K562 (cell line): Measurements from ENCODE around the gene CHN1. TPM values are rescaled to one million over a fixed set of nuclear protein-coding genes. Genes with fewer than 3 reads are reported as not detected.

ENCODE experiments used
- ATAC-seq: fragments of 200-7000 bp; cut with Tn5 transposase; 3 replicates; pipeline ENCODE4 v1.9.1; 2020; ENCODE audit warnings: moderate library complexity
- BruUV-seq: library from RNA; stranded (reverse); fragments of 400-500 nt; replicated peaks from 2 replicates; lab custom pipeline; 2021; lab: Mats Ljungman, UMichigan
- CTCF ChIA-PET: fragments of 300-600 bp; formaldehyde crosslinking; extraction: SDS; loops from one replicate; lab custom pipeline; 2021; ENCODE audit warnings: low intra/inter-chr PET ratio; lab: Yijun Ruan, JAX
- POLR2A ChIA-PET: fragments of 300-600, 350-650 bp; sonication (Branson Sonifier 250); formaldehyde crosslinking; extraction: SDS; loops from one replicate; lab custom pipeline; 2021; ENCODE audit warnings: antibody characterized with exemption, inconsistent platforms; lab: Yijun Ruan, JAX
- DNase-seq, 4 experiments: peaks; one replicate each; pipeline versions ENCODE4 v3.0.0 to v3.0.0-alpha.2; 2011 to 2018; ENCODE audit warnings: low spot score in 3 of 4, mixed read lengths in 3 of 4; ENCODE audit errors: extremely low read depth in 1 of 4
- FAIRE-seq: peaks from 2 replicates; lab custom pipeline; 2011; peaks lifted over from hg19 to GRCh38; lab: Jason Lieb, UNC
- H2AFZ ChIP-seq: 2 replicates; pipeline ENCODE4 v1.6.0; 2011; ENCODE audit warnings: low read depth, low read length, control low read depth, inconsistent platforms
- H3K27ac ChIP-seq: fragments of 200-600 bp; 3 replicates; pipeline ENCODE4 v1.8.0; 2011; ENCODE audit warnings: low read depth, mild to moderate bottlenecking, control low read depth, inconsistent platforms, low read length, moderate library complexity, mixed read lengths; ENCODE audit errors: extremely low read depth
- H3K27me3 ChIP-seq, 2 experiments: fragments of 300-600 bp in 1 of 2; 2 replicates in 1 of 2; 3 replicates in 1 of 2; pipeline versions ENCODE4 v1.6.0 to v1.8.0; 2011; ENCODE audit warnings: inconsistent platforms in 2 of 2, low read length in 2 of 2, mild to moderate bottlenecking in 1 of 2, mixed read lengths in 1 of 2, moderate library complexity in 1 of 2; ENCODE audit not compliant: control insufficient read depth in 2 of 2, insufficient read depth in 2 of 2
- H3K36me3 ChIP-seq: fragments of 300-600 bp; 3 replicates; pipeline ENCODE4 v1.8.0; 2011; ENCODE audit warnings: mild to moderate bottlenecking, low read length, inconsistent platforms; ENCODE audit not compliant: control insufficient read depth, insufficient read depth
- H3K4me1 ChIP-seq, 2 experiments: fragments of 200-600 bp in 1 of 2; replicated peaks in 1 of 2; 2 replicates in 1 of 2; 3 replicates in 1 of 2; pipeline versions ENCODE4 v1.5.1 to v1.8.0; 2011; ENCODE audit warnings: inconsistent platforms in 2 of 2, low read length in 2 of 2, mild to moderate bottlenecking in 1 of 2, mixed read lengths in 1 of 2, moderate library complexity in 1 of 2; ENCODE audit not compliant: control insufficient read depth in 2 of 2, insufficient read depth in 2 of 2
- H3K4me2 ChIP-seq: 2 replicates; pipeline ENCODE4 v1.6.1; 2011; ENCODE audit warnings: low read length, control low read depth, inconsistent platforms, mixed read lengths; ENCODE audit not compliant: insufficient read depth
- H3K4me3 ChIP-seq: fragments of 200-600 bp; sonication (generic), shearing (Covaris generic); 2 replicates; pipeline ENCODE4 v1.5.1; 2016; ENCODE audit warnings: control low read depth, inconsistent platforms
- H3K79me2 ChIP-seq: fragments of 200-600 bp; 3 replicates; pipeline ENCODE4 v1.8.0; 2011; ENCODE audit warnings: low read length, inconsistent platforms; ENCODE audit not compliant: control insufficient read depth, insufficient read depth
- H3K9ac ChIP-seq, 2 experiments: 2 replicates each; pipeline versions ENCODE4 v1.6.0 to v1.6.1; 2011; ENCODE audit warnings: low read depth in 2 of 2, low read length in 2 of 2, control low read depth in 1 of 2, inconsistent platforms in 1 of 2, mild to moderate bottlenecking in 1 of 2, mixed read lengths in 1 of 2; ENCODE audit not compliant: insufficient read depth in 1 of 2
- H3K9me1 ChIP-seq: one replicate; pipeline ENCODE4 v1.6.0; 2011; ENCODE audit warnings: inconsistent platforms, mild to moderate bottlenecking, low read length, moderate library complexity; ENCODE audit not compliant: control insufficient read depth, insufficient read depth
- H3K9me3 ChIP-seq: replicated peaks from 2 replicates; pipeline ENCODE4 v1.5.1; 2011; ENCODE audit warnings: low read depth, low read length, inconsistent platforms; ENCODE audit not compliant: control insufficient read depth, insufficient read depth
- H4K20me1 ChIP-seq: replicated peaks from 2 replicates; pipeline ENCODE4 v1.6.1; 2011; ENCODE audit warnings: low read length, inconsistent platforms, mixed read lengths; ENCODE audit not compliant: control insufficient read depth, insufficient read depth
- CREBBP ChIP-seq: IDR thresholded peaks from one replicate; pipeline ENCODE4 v1.6.1; 2012; ENCODE audit warnings: low read depth, mild to moderate bottlenecking, control low read depth, inconsistent platforms, low read length
- MCM5 ChIP-seq: fragments of 450-650 bp; IDR thresholded peaks from 2 replicates; pipeline ENCODE4 v1.6.1; 2016; ENCODE audit warnings: low read depth
- PHF8 ChIP-seq: fragments of 200-600 bp; sonication (generic); IDR thresholded peaks from 2 replicates; pipeline ENCODE4 v1.6.1; 2012; ENCODE audit warnings: mixed run types, mild to moderate bottlenecking, inconsistent platforms, low read length, moderate library complexity, borderline replicate concordance
- RERE ChIP-seq: sonication (generic); formaldehyde crosslinking; IDR thresholded peaks from 2 replicates; pipeline ENCODE4 v1.8.0; 2023; ENCODE audit warnings: missing genetic modification reagents, mild to moderate bottlenecking, borderline replicate concordance
- SREBF1 ChIP-seq: fragments of 150-350 bp; IDR thresholded peaks from 2 replicates; pipeline ENCODE4 v1.6.1; 2014; ENCODE audit warnings: antibody characterized with exemption, low read depth, low read length, borderline replicate concordance
- XRCC3 ChIP-seq: fragments of 450-650 bp; IDR thresholded peaks from 2 replicates; pipeline ENCODE4 v1.6.1; 2017; ENCODE audit warnings: mild to moderate bottlenecking, moderate library complexity
- ZNF121 ChIP-seq: sonication (generic); formaldehyde crosslinking; conservative IDR thresholded peaks from 2 replicates; pipeline ENCODE4 v1.8.0; 2022; ENCODE audit warnings: missing genetic modification reagents
- WGBS: fragments of 100-300 bp; shearing (Covaris generic); methylation state at CpG from one replicate; pipeline ENCODE4 v1.1.6; 2016; ENCODE audit warnings: low coverage, mixed read lengths; ENCODE audit not compliant: insufficient coverage; ENCODE audit errors: missing lambda C conversion rate; 5-methylcytosine and 5-hydroxymethylcytosine counted together
- in situ Hi-C: fragments of 300-500 bp; cut with MboI; formaldehyde crosslinking; loops from 4 replicates; pipeline ENCODE4 v1.15.0; 2018; ENCODE audit warnings: inconsistent platforms, mixed read lengths
- intact Hi-C: fragments of 100-400 bp; cut with micrococcal nuclease; formaldehyde crosslinking; loops from 2 replicates; pipeline ENCODE4 v1.14.2; 2022
- polyA plus RNA-seq, 8 experiments: library from polyadenylated mRNA; depleted of rRNA in 4 of 8; stranded (reverse) in 5 of 8; unstranded in 3 of 8; fragments of >200 nt; fragmentation: Nextera tagmentation in 2 of 8; fragmentation: Illumina TruSeq in 1 of 8; extraction: Ambion mirVana in 2 of 8; extraction: Trizol in 1 of 8; gene quantifications; 2 replicates each; pipeline versions ENCODE4 v1.2.1 to v1.2.3, GENCODE V29; 2011 to 2014; ENCODE audit warnings: inconsistent platforms in 1 of 8, missing spikeins in 1 of 8
- total RNA-seq, 7 experiments: library from RNA; depleted of rRNA in 6 of 7; stranded (reverse); fragments of >200 nt in 6 of 7; fragmentation: Illumina TruSeq in 2 of 7; extraction: Trizol in 2 of 7; gene quantifications; 2 replicates each; pipeline versions ENCODE4 v1.2.1 to v1.2.3, GENCODE V29; 2011 to 2021; ENCODE audit warnings: low replicate concordance in 1 of 7

The CHN1 gene
- total and polyA plus RNA-seq, 9 of the 15 experiments (the other 6 are each of a cell fraction or from before 2014, with no cell fraction given): 0.17 to 2.0 (median 0.87) TPM

GRCh38 chr2:174827371-174828369 lies 177.5 kb downstream of the CHN1 start:
- Histone ChIP-seq H4K20me1 (no peaks in the 10 kb centered on the region), H3K79me2 (no peaks in the 10 kb centered on the region), H3K4me1 (no peaks in the 10 kb centered on the region), H3K9me1 (no peaks in the 10 kb centered on the region), H3K27ac (no peak overlapping the region), H3K9me3 (no peaks in the 10 kb centered on the region), H3K36me3 (no peaks in the 10 kb centered on the region), H3K9ac (no peak overlapping the region), H3K4me3 (no peak overlapping the region), H3K27me3 (peaks cover 2 to 15% of the 10 kb centered on the region in 2 experiments; a peak in 4 of 5 replicates), H3K4me2 (no peak overlapping the region), H2AFZ (no peak overlapping the region)
- ChIA-PET POLR2A (interaction anchor here (0.6 to 1.5 kb wide), 3 partner anchors 13 to 16 kb away, joined by 3 read pairs; no protein-coding TSS in a partner anchor), CTCF (no interaction called here)
- intact Hi-C loops (no loop called here), in situ Hi-C loops (no loop called here)
- 1% methylated on average over 9 of the region's 9 CpGs for WGBS
- DNase-seq: no peak
- no peak for FAIRE-seq
- no peak for TF ChIP-seq XRCC3
- no peak for TF ChIP-seq MCM5
- no peak for TF ChIP-seq PHF8
- no peak for TF ChIP-seq SREBF1
- no peak for TF ChIP-seq CREBBP
- no peak for TF ChIP-seq RERE (CRISPR knock-in tag)
- TF ChIP-seq ZNF121 (CRISPR knock-in tag): no peak
- BruUV-seq: no TSS peak
- no peak for ATAC-seq
